ENCODE data around the gene RBM4B.

DNA sequence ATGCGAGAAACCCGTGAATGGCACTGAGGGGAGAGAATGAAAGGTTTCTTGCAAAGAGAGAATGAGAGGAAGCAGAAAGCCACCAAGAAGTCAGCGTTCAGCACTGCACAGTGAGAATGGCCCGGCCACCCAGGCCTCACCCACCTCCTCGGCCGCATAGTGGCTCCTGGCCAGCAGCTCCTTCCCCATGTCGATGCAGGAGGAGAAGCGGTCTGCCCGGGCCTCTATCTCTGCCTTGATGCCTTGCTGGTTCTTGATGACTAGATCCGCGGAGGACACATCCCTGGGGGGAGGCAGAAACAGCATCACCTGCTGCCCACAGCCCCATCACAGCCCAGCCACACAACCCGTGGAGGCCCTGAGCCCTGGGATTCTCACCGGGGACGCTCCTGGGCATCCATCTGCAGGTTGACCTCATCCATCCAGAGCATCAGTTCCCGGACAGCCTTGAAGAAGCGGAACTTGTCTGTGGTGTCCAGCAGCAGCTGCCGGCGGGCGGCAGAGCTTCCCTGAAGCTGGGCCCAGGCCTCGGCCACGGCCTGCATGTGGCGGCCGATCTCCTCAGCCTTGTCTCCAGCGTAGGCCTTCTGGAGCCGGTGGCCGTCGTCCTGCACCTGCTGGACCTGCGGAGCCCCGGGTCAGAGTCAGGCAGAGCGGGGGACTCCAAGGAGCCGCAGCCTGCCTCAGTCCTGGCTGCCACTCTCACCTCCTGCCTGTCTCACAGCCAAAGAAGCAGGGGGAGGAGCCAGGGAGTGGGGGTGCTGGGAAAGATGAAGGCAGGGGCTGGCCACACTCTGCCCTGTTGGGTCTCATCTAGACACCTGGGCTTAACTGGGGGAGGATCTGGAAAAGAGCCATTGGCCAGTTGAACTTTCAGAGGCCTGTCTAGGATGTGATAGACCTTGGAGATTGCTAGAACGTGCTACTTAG, 12.2 kb upstream of the RBM4B start:
- TF ChIP-seq TCF12 (IDR thresholded peaks at IDR 0.05; ENCODE audit: low read depth) (no peak), ZBTB7A (IDR thresholded peaks at IDR 0.05; ENCODE audit: low read depth) (no peak), TAF1 (IDR thresholded peaks at IDR 0.05; ENCODE audit: low read depth) (no peak), NFIC (IDR thresholded peaks at IDR 0.05) (no peak), FOXM1 (IDR thresholded peaks at IDR 0.05; ENCODE audit: borderline replicate concordance, low read depth) (no peak), CREB1 (IDR thresholded peaks at IDR 0.05; ENCODE audit: low read depth) (no peak), YY1 (IDR thresholded peaks at IDR 0.05; ENCODE audit: low read depth) (no peak), RAD21 (IDR thresholded peaks at IDR 0.05; ENCODE audit: low read depth) (no peak)
- TF ChIP-seq, protein P1, sequence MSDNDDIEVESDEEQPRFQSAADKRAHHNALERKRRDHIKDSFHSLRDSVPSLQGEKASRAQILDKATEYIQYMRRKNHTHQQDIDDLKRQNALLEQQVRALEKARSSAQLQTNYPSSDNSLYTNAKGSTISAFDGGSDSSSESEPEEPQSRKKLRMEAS (IDR thresholded peaks at IDR 0.05): no peak
- TF ChIP-seq, protein P2, sequence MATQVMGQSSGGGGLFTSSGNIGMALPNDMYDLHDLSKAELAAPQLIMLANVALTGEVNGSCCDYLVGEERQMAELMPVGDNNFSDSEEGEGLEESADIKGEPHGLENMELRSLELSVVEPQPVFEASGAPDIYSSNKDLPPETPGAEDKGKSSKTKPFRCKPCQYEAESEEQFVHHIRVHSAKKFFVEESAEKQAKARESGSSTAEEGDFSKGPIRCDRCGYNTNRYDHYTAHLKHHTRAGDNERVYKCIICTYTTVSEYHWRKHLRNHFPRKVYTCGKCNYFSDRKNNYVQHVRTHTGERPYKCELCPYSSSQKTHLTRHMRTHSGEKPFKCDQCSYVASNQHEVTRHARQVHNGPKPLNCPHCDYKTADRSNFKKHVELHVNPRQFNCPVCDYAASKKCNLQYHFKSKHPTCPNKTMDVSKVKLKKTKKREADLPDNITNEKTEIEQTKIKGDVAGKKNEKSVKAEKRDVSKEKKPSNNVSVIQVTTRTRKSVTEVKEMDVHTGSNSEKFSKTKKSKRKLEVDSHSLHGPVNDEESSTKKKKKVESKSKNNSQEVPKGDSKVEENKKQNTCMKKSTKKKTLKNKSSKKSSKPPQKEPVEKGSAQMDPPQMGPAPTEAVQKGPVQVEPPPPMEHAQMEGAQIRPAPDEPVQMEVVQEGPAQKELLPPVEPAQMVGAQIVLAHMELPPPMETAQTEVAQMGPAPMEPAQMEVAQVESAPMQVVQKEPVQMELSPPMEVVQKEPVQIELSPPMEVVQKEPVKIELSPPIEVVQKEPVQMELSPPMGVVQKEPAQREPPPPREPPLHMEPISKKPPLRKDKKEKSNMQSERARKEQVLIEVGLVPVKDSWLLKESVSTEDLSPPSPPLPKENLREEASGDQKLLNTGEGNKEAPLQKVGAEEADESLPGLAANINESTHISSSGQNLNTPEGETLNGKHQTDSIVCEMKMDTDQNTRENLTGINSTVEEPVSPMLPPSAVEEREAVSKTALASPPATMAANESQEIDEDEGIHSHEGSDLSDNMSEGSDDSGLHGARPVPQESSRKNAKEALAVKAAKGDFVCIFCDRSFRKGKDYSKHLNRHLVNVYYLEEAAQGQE (IDR thresholded peaks at IDR 0.05; ENCODE audit: low read depth): no peak

All from Ishikawa (cell line).